HepG2 (cell line): Measurements from ENCODE around the gene GALNT18. TPM values are rescaled to one million over a fixed set of nuclear protein-coding genes. Genes with fewer than 3 reads are reported as not detected.

ENCODE experiments used
- ATAC-seq: fragments of 200-7000 bp; cut with Tn5 transposase; 3 replicates; pipeline ENCODE4 v1.9.1; 2020; ENCODE audit warnings: mild to moderate bottlenecking, moderate library complexity
- BruUV-seq: library from RNA; stranded (reverse); fragments of 400-500 nt; replicated peaks from 2 replicates; lab custom pipeline; 2021; lab: Mats Ljungman, UMichigan
- CTCF ChIA-PET: fragments of 300-600 bp; formaldehyde crosslinking; extraction: SDS; loops from one replicate; lab custom pipeline; 2021; ENCODE audit warnings: low total read pairs, inconsistent platforms, low intra/inter-chr PET ratio; lab: Yijun Ruan, JAX
- POLR2A ChIA-PET: fragments of 350-600 bp; sonication (Branson Sonifier 250); formaldehyde crosslinking; loops from one replicate; lab custom pipeline; 2020; ENCODE audit warnings: antibody characterized with exemption, inconsistent platforms; lab: Yijun Ruan, JAX
- DNase-seq: peaks from one replicate; pipeline ENCODE4 v3.0.0-alpha.2; 2015; ENCODE audit warnings: low spot score
- FAIRE-seq: peaks from 3 replicates; lab custom pipeline; 2011; peaks lifted over from hg19 to GRCh38; lab: Jason Lieb, UNC
- H2AFZ ChIP-seq: one replicate; pipeline ENCODE4 v1.6.1; 2011; ENCODE audit warnings: low read length, inconsistent platforms
- H3K27ac ChIP-seq: fragments of 300-600 bp; 3 replicates; pipeline ENCODE4 v1.8.0; 2011; ENCODE audit warnings: mixed run types, mild to moderate bottlenecking, mixed read lengths, low read length, inconsistent platforms; ENCODE audit not compliant: insufficient read depth; ENCODE audit errors: extremely low read length
- H3K27me3 ChIP-seq, 2 experiments: fragments of 200-600 bp in 1 of 2; 2 replicates in 1 of 2; 3 replicates in 1 of 2; pipeline versions ENCODE4 v1.6.0 to v1.8.0; 2011; ENCODE audit warnings: low read length in 2 of 2, mild to moderate bottlenecking in 2 of 2, moderate library complexity in 2 of 2, inconsistent platforms in 1 of 2; ENCODE audit not compliant: insufficient read depth in 2 of 2, control insufficient read depth in 1 of 2
- H3K36me3 ChIP-seq, 2 experiments: fragments of 200-600 bp in 1 of 2; replicated peaks in 1 of 2; 2 replicates in 1 of 2; 3 replicates in 1 of 2; pipeline versions ENCODE4 v1.5.1 to v1.8.0; 2011; ENCODE audit warnings: low read length in 2 of 2, inconsistent platforms in 1 of 2; ENCODE audit not compliant: insufficient read depth in 2 of 2, control insufficient read depth in 1 of 2
- H3K4me1 ChIP-seq: 2 replicates; pipeline ENCODE4 v1.5.1; 2012; ENCODE audit warnings: low read length, inconsistent platforms; ENCODE audit not compliant: insufficient read depth
- H3K4me2 ChIP-seq: 2 replicates; pipeline ENCODE4 v1.6.0; 2011; ENCODE audit warnings: low read depth, low read length, inconsistent platforms
- H3K4me3 ChIP-seq, 3 experiments: fragments of 200-600 bp in 1 of 3; sonication (generic), shearing (Covaris generic) in 1 of 3; replicated peaks in 1 of 3; 2 replicates each; pipeline ENCODE4 v1.5.1; 2011 to 2016; ENCODE audit warnings: low read length in 3 of 3, inconsistent platforms in 2 of 3, low read depth in 2 of 3, mild to moderate bottlenecking in 2 of 3, control low read depth in 1 of 3, mixed read lengths in 1 of 3; ENCODE audit not compliant: insufficient read depth in 1 of 3
- H3K79me2 ChIP-seq: one replicate; pipeline ENCODE4 v1.6.1; 2011; ENCODE audit warnings: low read length, inconsistent platforms; ENCODE audit not compliant: insufficient read depth
- H3K9ac ChIP-seq: 2 replicates; pipeline ENCODE4 v1.6.0; 2011; ENCODE audit warnings: mild to moderate bottlenecking, low read depth, low read length, inconsistent platforms; ENCODE audit not compliant: insufficient read depth
- H3K9me3 ChIP-seq: 2 replicates; pipeline ENCODE4 v1.5.1; 2012; ENCODE audit warnings: mild to moderate bottlenecking, low read length
- H4K20me1 ChIP-seq: 2 replicates; pipeline ENCODE4 v1.6.0; 2011; ENCODE audit warnings: inconsistent platforms, mild to moderate bottlenecking, low read length, moderate library complexity; ENCODE audit not compliant: insufficient read depth
- ARID2 ChIP-seq: sonication (generic); formaldehyde crosslinking; IDR thresholded peaks from 2 replicates; pipeline ENCODE4 v1.8.1; 2022; ENCODE audit warnings: mild to moderate bottlenecking, missing genetic modification reagents, borderline replicate concordance
- ARID4A ChIP-seq: sonication (generic); formaldehyde crosslinking; IDR thresholded peaks from 2 replicates; pipeline ENCODE4 v1.5.0; 2020; ENCODE audit warnings: mild to moderate bottlenecking, missing genetic modification reagents, borderline replicate concordance
- ATF3 ChIP-seq: sonication (generic); formaldehyde crosslinking; IDR thresholded peaks from 2 replicates; pipeline ENCODE4 v1.4.0; 2020; ENCODE audit warnings: missing genetic modification reagents
- CEBPG ChIP-seq: IDR thresholded peaks from 2 replicates; pipeline ENCODE4 v1.6.1; 2016
- EEA1 ChIP-seq: sonication (generic); formaldehyde crosslinking; IDR thresholded peaks from 2 replicates; pipeline ENCODE4 v1.5.1; 2020; ENCODE audit warnings: mild to moderate bottlenecking, missing genetic modification reagents, borderline replicate concordance
- FOXA3 ChIP-seq: IDR thresholded peaks from 2 replicates; pipeline ENCODE4 v1.6.1; 2016; ENCODE audit warnings: missing genetic modification reagents, missing compliant biosample characterization
- FOXM1 ChIP-seq: sonication (generic); formaldehyde crosslinking; IDR thresholded peaks from 2 replicates; pipeline ENCODE4 v1.5.0; 2020; ENCODE audit warnings: missing genetic modification reagents
- HNRNPK ChIP-seq: fragments of 200-400 bp; formaldehyde crosslinking; IDR thresholded peaks from 2 replicates; pipeline ENCODE4 v1.6.1; 2018; ENCODE audit warnings: low read length, low read depth, moderate library complexity, mild to moderate bottlenecking; ENCODE audit not compliant: poor library complexity, severe bottlenecking
- KAT2B ChIP-seq: fragments of 150-350 bp; IDR thresholded peaks from 2 replicates; pipeline ENCODE4 v1.6.1; 2014; ENCODE audit warnings: low read depth, low read length, borderline replicate concordance
- MAX ChIP-seq: IDR thresholded peaks from 2 replicates; pipeline ENCODE4 v1.6.1; 2012; ENCODE audit warnings: inconsistent platforms
- MIER2 ChIP-seq: IDR thresholded peaks from 2 replicates; pipeline ENCODE4 v1.6.1; 2016; ENCODE audit warnings: missing biosample characterization, missing genetic modification reagents
- MXD4 ChIP-seq: IDR thresholded peaks from 2 replicates; pipeline ENCODE4 v1.6.1; 2016; ENCODE audit warnings: mild to moderate bottlenecking, missing biosample characterization, missing genetic modification reagents
- NFIC ChIP-seq: IDR thresholded peaks from 2 replicates; pipeline ENCODE4 v1.6.1; 2012; ENCODE audit warnings: mild to moderate bottlenecking, low read length, inconsistent platforms
- THYN1 ChIP-seq: sonication (generic); formaldehyde crosslinking; IDR thresholded peaks from 2 replicates; pipeline ENCODE4 v1.8.1; 2023; ENCODE audit warnings: low read depth, mild to moderate bottlenecking, moderate library complexity, missing genetic modification reagents, borderline replicate concordance
- ZFAT ChIP-seq: sonication (generic); formaldehyde crosslinking; conservative IDR thresholded peaks from 2 replicates; pipeline ENCODE4 v1.8.1; 2023; ENCODE audit warnings: missing genetic modification reagents, inconsistent platforms
- ZNF513 ChIP-seq: sonication (generic); formaldehyde crosslinking; conservative IDR thresholded peaks from 2 replicates; pipeline ENCODE4 v1.5.0; 2020; ENCODE audit warnings: missing genetic modification reagents
- ZNF614 ChIP-seq: IDR thresholded peaks from 2 replicates; pipeline ENCODE4 v1.6.1; 2018; ENCODE audit warnings: missing biosample characterization, missing genetic modification reagents, inconsistent platforms, borderline replicate concordance
- ZSCAN5A ChIP-seq: sonication (generic); formaldehyde crosslinking; IDR thresholded peaks from 2 replicates; pipeline ENCODE4 v1.8.0; 2022; ENCODE audit warnings: mild to moderate bottlenecking, missing genetic modification reagents, borderline replicate concordance
- WGBS: methylation state at CpG from one replicate; pipeline ENCODE4 v1.1.6; 2017; ENCODE audit warnings: low lambda C conversion rate; 5-methylcytosine and 5-hydroxymethylcytosine counted together
- in situ Hi-C: cut with HindIII; loops from 2 replicates; pipeline ENCODE4 v1.10.0; 2017; ENCODE audit warnings: low pct_unique_long_range_greater_than_20kb; ENCODE audit not compliant: extremely low pct_ligation_motif_present
- intact Hi-C: fragments of 100-400 bp; cut with micrococcal nuclease; formaldehyde crosslinking; loops from one replicate; pipeline ENCODE4 v1.10.0; 2022; ENCODE audit not compliant: unreplicated experiment
- polyA plus RNA-seq, 8 experiments: library from polyadenylated mRNA; depleted of rRNA in 3 of 8; stranded (reverse) in 7 of 8; unstranded in 1 of 8; fragments of >200 nt; fragmentation: Illumina TruSeq in 4 of 8; extraction: Trizol in 4 of 8; gene quantifications; 2 replicates each; pipeline versions ENCODE4 v1.2.1 to v1.2.3, GENCODE V29; 2011 to 2016; ENCODE audit warnings: low read depth in 4 of 8, missing spikeins in 1 of 8, mixed read lengths in 1 of 8; ENCODE audit not compliant: insufficient read depth in 1 of 8
- total RNA-seq, 5 experiments: library from RNA; depleted of rRNA; stranded (reverse); fragments of >200 nt; fragmentation: Illumina TruSeq; extraction: Trizol; gene quantifications; 2 replicates each; pipeline ENCODE4 v1.2.3, GENCODE V29; 2016; ENCODE audit warnings: low read depth in 1 of 5

The GALNT18 gene
- total and polyA plus RNA-seq, 2 of the 13 experiments (the other 11 are each of a cell fraction or from before 2014, with no cell fraction given), result 0.11 TPM; not detected in 1

- Histone ChIP-seq H3K36me3 (no peaks in the 10 kb centered on the region), H3K4me3 (no peak overlapping the region), H3K4me2 (no peak overlapping the region), H3K9me3 (no peaks in the 10 kb centered on the region), H3K79me2 (no peaks in the 10 kb centered on the region), H3K27me3 (peaks cover 0 to 21% of the 10 kb centered on the region in 2 experiments; a peak in 2 of 5 replicates), H2AFZ (no peak overlapping the region), H4K20me1 (no peaks in the 10 kb centered on the region), H3K27ac (no peak overlapping the region), H3K4me1 (no peaks in the 10 kb centered on the region), H3K9ac (no peak overlapping the region)
- ATAC-seq (no peak), FAIRE-seq (no peak), DNase-seq (no peak)
- intact Hi-C loops (no loop called here), in situ Hi-C loops (no loop called here)
- WGBS, result 2% methylated on average over 6 of the region's 6 CpGs
- POLR2A ChIA-PET, result no interaction called here
- CTCF ChIA-PET, result no interaction called here
- no TSS peak for BruUV-seq
- TF ChIP-seq ARID2 (CRISPR knock-in tag), result no peak
- no peak for TF ChIP-seq ZNF513 (CRISPR knock-in tag)
- TF ChIP-seq ATF3, result no peak
- TF ChIP-seq ZSCAN5A (CRISPR knock-in tag), result no peak
- TF ChIP-seq ZNF614 (CRISPR knock-in tag), result no peak
- TF ChIP-seq FOXM1 (CRISPR knock-in tag), result no peak
- no peak for TF ChIP-seq MAX
- no peak for TF ChIP-seq FOXA3 (CRISPR knock-in tag)
- no peak for TF ChIP-seq MIER2
- no peak for TF ChIP-seq NFIC
- no peak for TF ChIP-seq MXD4 (CRISPR knock-in tag)
- TF ChIP-seq ZFAT, result no peak
- TF ChIP-seq KAT2B, result no peak
- no peak for TF ChIP-seq CEBPG (CRISPR knock-in tag)
- no peak for TF ChIP-seq ARID4A (CRISPR knock-in tag)
- no peak for TF ChIP-seq HNRNPK
- TF ChIP-seq THYN1, result no peak
- no peak for TF ChIP-seq EEA1 (CRISPR knock-in tag)
Observed at GRCh38 chr11:11540157-11540556, 81.6 kb downstream of the GALNT18 start.
